IMR-90 (cell line): ENCODE data around the gene OPCML. TPM values are rescaled to one million over a fixed set of nuclear protein-coding genes. Genes with fewer than 3 reads are reported as not detected.

Experiments
- ATAC-seq: fragments of 200-7000 bp; cut with Tn5 transposase; 2 replicates; pipeline ENCODE4 v1.9.1; 2020; ENCODE audit warnings: low read depth, mild to moderate bottlenecking, moderate library complexity
- BruUV-seq: library from RNA; stranded (reverse); fragments of 400-500 nt; replicated peaks from 2 replicates; lab custom pipeline; 2021; lab: Mats Ljungman, UMichigan
- CTCF ChIA-PET: fragments of 300-600 bp; formaldehyde crosslinking; extraction: SDS; loops from one replicate; lab custom pipeline; 2021; ENCODE audit warnings: antibody characterized with exemption; lab: Yijun Ruan, JAX
- POLR2A ChIA-PET: fragments of 300-600 bp; sonication (Branson Sonifier 250); formaldehyde crosslinking; loops from one replicate; lab custom pipeline; 2022; ENCODE audit warnings: antibody characterized with exemption; ENCODE audit not compliant: unreplicated experiment; lab: Charles Lee
- DNase-seq: peaks from one replicate; pipeline ENCODE4 v3.0.0; 2013
- H2AFZ ChIP-seq: replicated peaks from 2 replicates; pipeline ENCODE3; 2013; ENCODE audit warnings: low read length, mild to moderate bottlenecking; ENCODE audit not compliant: poor library complexity
- H2AK5ac ChIP-seq: 2 replicates; pipeline ENCODE4 v1.6.1; 2013; ENCODE audit warnings: low read depth, low read length, inconsistent platforms
- H2AK9ac ChIP-seq: replicated peaks from 2 replicates; pipeline ENCODE3; 2013; ENCODE audit warnings: mild to moderate bottlenecking, low read depth, low read length, moderate library complexity; ENCODE audit not compliant: poor library complexity
- H2BK120ac ChIP-seq: 2 replicates; pipeline ENCODE4 v1.6.1; 2013; ENCODE audit warnings: low read depth, low read length, inconsistent platforms
- H2BK15ac ChIP-seq: 3 replicates; pipeline ENCODE4 v1.6.1; 2013; ENCODE audit warnings: low read depth, low read length, inconsistent platforms
- H2BK20ac ChIP-seq: 2 replicates; pipeline ENCODE4 v1.6.1; 2013; ENCODE audit warnings: low read depth, mild to moderate bottlenecking, inconsistent platforms, low read length, moderate library complexity
- H2BK5ac ChIP-seq: 2 replicates; pipeline ENCODE4 v1.6.1; 2013; ENCODE audit warnings: mild to moderate bottlenecking, low read depth, low read length, inconsistent platforms; ENCODE audit not compliant: poor library complexity, severe bottlenecking
- H3K14ac ChIP-seq: replicated peaks from 2 replicates; pipeline ENCODE4 v1.6.1; 2013; ENCODE audit warnings: low read depth, low read length, inconsistent platforms
- H3K18ac ChIP-seq: 2 replicates; pipeline ENCODE4 v1.6.1; 2013; ENCODE audit warnings: low read depth, low read length, control low read depth
- H3K23ac ChIP-seq: 2 replicates; pipeline ENCODE4 v1.6.1; 2013; ENCODE audit warnings: low read depth, low read length, inconsistent platforms
- H3K27ac ChIP-seq: 2 replicates; pipeline ENCODE4 v1.5.1; 2013; ENCODE audit warnings: mild to moderate bottlenecking, control low read depth, low read length; ENCODE audit not compliant: insufficient read depth
- H3K27me3 ChIP-seq: 2 replicates; pipeline ENCODE4 v1.6.1; 2013; ENCODE audit warnings: low read length; ENCODE audit not compliant: control insufficient read depth, insufficient read depth
- H3K36me3 ChIP-seq: 2 replicates; pipeline ENCODE4 v1.6.1; 2013; ENCODE audit warnings: low read length, mixed read lengths; ENCODE audit not compliant: control insufficient read depth, insufficient read depth
- H3K4ac ChIP-seq: 2 replicates; pipeline ENCODE4 v1.6.1; 2013; ENCODE audit warnings: low read depth, low read length, inconsistent platforms
- H3K4me1 ChIP-seq: 2 replicates; pipeline ENCODE4 v1.6.1; 2013; ENCODE audit warnings: low read length, mixed read lengths; ENCODE audit not compliant: control insufficient read depth, insufficient read depth
- H3K4me2 ChIP-seq: 2 replicates; pipeline ENCODE4 v1.6.1; 2013; ENCODE audit warnings: low read depth, mild to moderate bottlenecking, control low read depth, low read length, moderate library complexity
- H3K4me3 ChIP-seq: 2 replicates; pipeline ENCODE4 v1.5.1; 2013; ENCODE audit warnings: low read depth, mild to moderate bottlenecking, control low read depth, low read length, moderate library complexity; ENCODE audit not compliant: insufficient read depth
- H3K56ac ChIP-seq: 2 replicates; pipeline ENCODE4 v1.6.1; 2013; ENCODE audit warnings: low read length, inconsistent platforms; ENCODE audit not compliant: insufficient read depth; ENCODE audit errors: extremely low read depth
- H3K79me1 ChIP-seq, 2 experiments: 2 replicates each; pipeline ENCODE4 v1.6.1; 2013; ENCODE audit warnings: low read length in 2 of 2, inconsistent platforms in 1 of 2, low read depth in 1 of 2
- H3K9ac ChIP-seq: 2 replicates; pipeline ENCODE4 v1.6.1; 2013; ENCODE audit warnings: low read depth, low read length, control low read depth
- H3K9me1 ChIP-seq: 2 replicates; pipeline ENCODE4 v1.6.1; 2013; ENCODE audit warnings: low read length, inconsistent platforms; ENCODE audit not compliant: insufficient read depth
- H3K9me3 ChIP-seq: 2 replicates; pipeline ENCODE4 v1.6.1; 2013; ENCODE audit warnings: low read length; ENCODE audit not compliant: control insufficient read depth, insufficient read depth
- H4K20me1 ChIP-seq: 2 replicates; pipeline ENCODE4 v1.6.1; 2013; ENCODE audit warnings: low read length, inconsistent platforms; ENCODE audit not compliant: insufficient read depth
- H4K5ac ChIP-seq: 2 replicates; pipeline ENCODE4 v1.6.1; 2013; ENCODE audit warnings: mild to moderate bottlenecking, low read depth, low read length, control low read depth
- H4K8ac ChIP-seq, 2 experiments: 2 replicates each; pipeline ENCODE4 v1.6.1; 2013; ENCODE audit warnings: low read depth in 2 of 2, low read length in 2 of 2, control low read depth in 1 of 2, inconsistent platforms in 1 of 2
- H4K91ac ChIP-seq: 2 replicates; pipeline ENCODE4 v1.6.1; 2013; ENCODE audit warnings: low read depth, low read length, inconsistent platforms; ENCODE audit not compliant: insufficient read depth
- CEBPB ChIP-seq: IDR thresholded peaks from 2 replicates; pipeline ENCODE4 v1.6.1; 2012; ENCODE audit warnings: low read depth, low read length, improper control_type of control experiment
- MAZ ChIP-seq: IDR thresholded peaks from 2 replicates; pipeline ENCODE4 v1.6.1; 2012; ENCODE audit warnings: low read depth, mild to moderate bottlenecking, low read length, improper control_type of control experiment, moderate library complexity, borderline replicate concordance
- RAD21 ChIP-seq: IDR thresholded peaks from 2 replicates; pipeline ENCODE4 v1.6.1; 2012; ENCODE audit warnings: low read length, improper control_type of control experiment
- RFX5 ChIP-seq: IDR thresholded peaks from 2 replicates; pipeline ENCODE4 v1.8.0; 2012; ENCODE audit warnings: low read depth, mild to moderate bottlenecking, low read length, moderate library complexity
- WGBS, 2 experiments: methylation state at CpG; one replicate each; pipeline versions ENCODE4 v1.1.5 to v1.1.7; 2013; ENCODE audit warnings: missing lambda C conversion rate in 2 of 2; ENCODE audit not compliant: insufficient read length in 1 of 2; ENCODE audit errors: extremely low coverage in 2 of 2; 5-methylcytosine and 5-hydroxymethylcytosine counted together
- dilution Hi-C: fragments of 300-500 bp; cut with HindIII; formaldehyde crosslinking; loops from one replicate; pipeline ENCODE4 v1.14.3; 2018; ENCODE audit warnings: low sequenced_read_pairs; ENCODE audit not compliant: unreplicated experiment
- in situ Hi-C: fragments of 300-500 bp; cut with MboI; formaldehyde crosslinking; loops from 3 replicates; pipeline ENCODE4 v1.14.3; 2019; ENCODE audit warnings: low sequenced_read_pairs, inconsistent platforms, mixed read lengths
- intact Hi-C: fragments of 100-400 bp; cut with micrococcal nuclease; formaldehyde crosslinking; loops from 2 replicates; pipeline ENCODE4 v1.10.0; 2022
- polyA plus RNA-seq, 3 experiments: library from polyadenylated mRNA; depleted of rRNA; stranded (reverse); fragments of >200 nt; gene quantifications; 2 replicates each; pipeline ENCODE4 v1.2.3, GENCODE V29; 2012; ENCODE audit warnings: low replicate concordance in 1 of 3
- total RNA-seq: library from RNA; depleted of rRNA; stranded (reverse); fragments of >200 nt; gene quantifications from 2 replicates; pipeline ENCODE4 v1.2.3, GENCODE V29; 2012

The OPCML gene
- total and polyA plus RNA-seq, 2 of the 4 experiments (the other 2 are of a cell fraction): under 0.01 to 2.6 TPM

- CTCF ChIA-PET: no interaction called here
- dilution Hi-C loops (no loop called here), intact Hi-C loops (no loop called here), in situ Hi-C loops (no loop called here)
- TF ChIP-seq RFX5 (no peak), MAZ (no peak), CEBPB (no peak), RAD21 (no peak)
- no peak overlapping the region for H3K4ac ChIP-seq
- H4K20me1 ChIP-seq: no peaks in the 10 kb centered on the region
- no peak for ATAC-seq
- H3K9me3 ChIP-seq: no peaks in the 10 kb centered on the region
- no peak overlapping the region for H3K9ac ChIP-seq
- H3K18ac ChIP-seq: no peak overlapping the region
- H3K27ac ChIP-seq: no peak overlapping the region
- H2BK20ac ChIP-seq: no peak overlapping the region
- no peak overlapping the region for H4K5ac ChIP-seq
- no peak overlapping the region for H2AFZ ChIP-seq
- no peak overlapping the region for H2AK5ac ChIP-seq
- no peak overlapping the region for H3K4me2 ChIP-seq
- H3K27me3 ChIP-seq: no peaks in the 10 kb centered on the region
- H2AK9ac ChIP-seq: no peak overlapping the region
- no peak overlapping the region for H2BK5ac ChIP-seq
- no TSS peak for BruUV-seq
- POLR2A ChIA-PET: no interaction called here
- no CpG with 5 or more reads among the region's 3 CpGs for WGBS, 2 experiments
- H4K8ac ChIP-seq: no peak overlapping the region
- no peak overlapping the region for H3K56ac ChIP-seq
- H3K4me1 ChIP-seq: no peaks in the 10 kb centered on the region
- H3K36me3 ChIP-seq: no peaks in the 10 kb centered on the region
- H3K4me3 ChIP-seq: no peak overlapping the region
- H2BK15ac ChIP-seq: no peak overlapping the region
- no peaks in the 10 kb centered on the region for H3K9me1 ChIP-seq
- no peak for DNase-seq
- no peak overlapping the region for H2BK120ac ChIP-seq
- H3K14ac ChIP-seq: no peak overlapping the region
- H3K23ac ChIP-seq: no peak overlapping the region
- no peaks in the 10 kb centered on the region for H3K79me1 ChIP-seq
- no peak overlapping the region for H4K91ac ChIP-seq
These were observed 1067.4 kb downstream of the OPCML start for GRCh38 chr11:132464939-132465338.
